ENCODE data around the gene PRMT7.

DNA sequence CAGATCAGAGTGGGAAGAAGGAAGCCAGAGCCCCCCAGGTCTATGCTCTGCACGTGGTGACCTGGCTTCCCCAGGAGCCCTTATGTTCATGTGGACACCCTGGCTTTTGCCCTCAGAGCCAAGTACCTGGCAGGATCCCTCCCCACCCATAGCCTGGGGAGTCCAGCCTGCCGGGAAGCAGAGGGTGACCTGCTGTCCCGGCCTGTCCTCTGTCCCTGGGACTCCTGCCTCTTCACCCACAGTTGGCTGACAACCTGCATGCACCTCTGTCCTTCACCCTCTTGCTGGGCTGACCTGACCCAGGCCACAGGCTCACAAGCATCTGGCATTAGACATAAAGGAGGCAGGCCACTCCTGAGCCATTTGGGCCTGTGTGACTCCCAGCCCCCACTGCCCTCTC is 77.3 kb downstream of the PRMT7 start:
- TF ChIP-seq, protein P1, sequence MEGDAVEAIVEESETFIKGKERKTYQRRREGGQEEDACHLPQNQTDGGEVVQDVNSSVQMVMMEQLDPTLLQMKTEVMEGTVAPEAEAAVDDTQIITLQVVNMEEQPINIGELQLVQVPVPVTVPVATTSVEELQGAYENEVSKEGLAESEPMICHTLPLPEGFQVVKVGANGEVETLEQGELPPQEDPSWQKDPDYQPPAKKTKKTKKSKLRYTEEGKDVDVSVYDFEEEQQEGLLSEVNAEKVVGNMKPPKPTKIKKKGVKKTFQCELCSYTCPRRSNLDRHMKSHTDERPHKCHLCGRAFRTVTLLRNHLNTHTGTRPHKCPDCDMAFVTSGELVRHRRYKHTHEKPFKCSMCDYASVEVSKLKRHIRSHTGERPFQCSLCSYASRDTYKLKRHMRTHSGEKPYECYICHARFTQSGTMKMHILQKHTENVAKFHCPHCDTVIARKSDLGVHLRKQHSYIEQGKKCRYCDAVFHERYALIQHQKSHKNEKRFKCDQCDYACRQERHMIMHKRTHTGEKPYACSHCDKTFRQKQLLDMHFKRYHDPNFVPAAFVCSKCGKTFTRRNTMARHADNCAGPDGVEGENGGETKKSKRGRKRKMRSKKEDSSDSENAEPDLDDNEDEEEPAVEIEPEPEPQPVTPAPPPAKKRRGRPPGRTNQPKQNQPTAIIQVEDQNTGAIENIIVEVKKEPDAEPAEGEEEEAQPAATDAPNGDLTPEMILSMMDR (IDR thresholded peaks at IDR 0.05): no peak
- no peak for TF ChIP-seq POLR2AphosphoS5 (IDR thresholded peaks at IDR 0.05)
